ENCODE measurements around the gene RAD51B. TPM values are rescaled to one million over a fixed set of nuclear protein-coding genes. Genes with fewer than 3 reads are reported as not detected.
"Not testable (repeated sequence)": the region's sequence is repeated elsewhere in the genome, so short reads cannot be mapped to it uniquely, and the experiment has no call there.

RAD51B gene
- total and polyA plus RNA-seq, 8 donors, result 10.8 to 18.3 (median 14.1) TPM

GRCh38 chr14:68098834-68099233 lies 279.3 kb downstream of the RAD51B start:
- peaks cover 0 to 29% of the 10 kb centered on the region in 2 donors for H3K9me3 ChIP-seq
- no peak for TF ChIP-seq CTCF (IDR thresholded peaks at IDR 0.05)
- no peaks in the 10 kb centered on the region for H3K27me3 ChIP-seq
- peak overlapping the region in 1 of 2 donors; percentile 40 for H3K27ac ChIP-seq
- H3K4me1 ChIP-seq, result peaks cover 3 to 14% of the 10 kb centered on the region in 2 donors
- no peak overlapping the region for H3K4me3 ChIP-seq
- DNase-seq (no peak), ATAC-seq (no peak)
- H3K36me3 ChIP-seq, result no peaks in the 10 kb centered on the region
- intact Hi-C loops (cut with DNase I), result no loop called here

- H3K4me3 ChIP-seq, result no peak overlapping the region
- H3K27ac ChIP-seq, result peak overlapping the region; percentile 20 to 40
- H3K4me1 ChIP-seq, result peaks cover 6 to 14% of the 10 kb centered on the region in 2 donors
- DNase-seq (no peak), ATAC-seq (peak; percentile 62)
- peaks cover 0 to 29% of the 10 kb centered on the region in 2 donors for H3K9me3 ChIP-seq
- no peaks in the 10 kb centered on the region for H3K36me3 ChIP-seq
- intact Hi-C loops (cut with DNase I), result no loop called here
- no peak for TF ChIP-seq CTCF (IDR thresholded peaks at IDR 0.05)
- H3K27me3 ChIP-seq, result no peaks in the 10 kb centered on the region
Observed at GRCh38 chr14:68099495-68100045, 280.0 kb downstream of the RAD51B start.

- H3K4me3 ChIP-seq; H3K36me3 ChIP-seq; H3K27me3 ChIP-seq; ATAC-seq; H3K27ac ChIP-seq; DNase-seq; intact Hi-C loops (cut with DNase I): not testable (repeated sequence)
- H3K9me3 ChIP-seq, result peaks cover 0 to 29% of the 10 kb centered on the region in 2 donors
- H3K4me1 ChIP-seq, result peaks cover 6 to 18% of the 10 kb centered on the region in 2 donors
Observed at GRCh38 chr14:68101715-68102301, 282.2 kb downstream of the RAD51B start.

GRCh38 chr14:68103853-68104252 lies 284.3 kb downstream of the RAD51B start:
- Histone ChIP-seq H3K36me3 (no peaks in the 10 kb centered on the region), H3K27ac (peak overlapping the region; percentile 42 to 58), H3K9me3 (peaks cover 0 to 29% of the 10 kb centered on the region in 2 donors), H3K4me3 (no peak overlapping the region), H3K27me3 (no peaks in the 10 kb centered on the region), H3K4me1 (peaks cover 6 to 18% of the 10 kb centered on the region in 2 donors)
- TF ChIP-seq CTCF (IDR thresholded peaks at IDR 0.05), result no peak
- DNase-seq (no peak), ATAC-seq (peak; percentile 77)
- intact Hi-C loops (cut with DNase I), result no loop called here

- no peaks in the 10 kb centered on the region for H3K36me3 ChIP-seq
- peaks cover 6 to 17% of the 10 kb centered on the region in 2 donors for H3K4me1 ChIP-seq
- intact Hi-C loops (cut with DNase I), result no loop called here
- peaks cover 0 to 29% of the 10 kb centered on the region in 2 donors for H3K9me3 ChIP-seq
- ATAC-seq, result peak; percentile 87
- H3K27ac ChIP-seq, result peak overlapping the region; percentile 42 to 58
- no peak for TF ChIP-seq CTCF (IDR thresholded peaks at IDR 0.05)
- H3K27me3 ChIP-seq, result no peaks in the 10 kb centered on the region
- H3K4me3 ChIP-seq, result no peak overlapping the region
- DNase-seq, result no peak
Observed at GRCh38 chr14:68104518-68104917, 284.9 kb downstream of the RAD51B start.

Data from left lung (tissue), 10 donors.